ENCODE data around the gene MCCC1. TPM values are rescaled to one million over a fixed set of nuclear protein-coding genes. Genes with fewer than 3 reads are reported as not detected.

The MCCC1 gene
- total and polyA plus RNA-seq, 2 of the 4 experiments (the other 2 are of a cell fraction), result 14.2 to 17.9 TPM

DNA sequence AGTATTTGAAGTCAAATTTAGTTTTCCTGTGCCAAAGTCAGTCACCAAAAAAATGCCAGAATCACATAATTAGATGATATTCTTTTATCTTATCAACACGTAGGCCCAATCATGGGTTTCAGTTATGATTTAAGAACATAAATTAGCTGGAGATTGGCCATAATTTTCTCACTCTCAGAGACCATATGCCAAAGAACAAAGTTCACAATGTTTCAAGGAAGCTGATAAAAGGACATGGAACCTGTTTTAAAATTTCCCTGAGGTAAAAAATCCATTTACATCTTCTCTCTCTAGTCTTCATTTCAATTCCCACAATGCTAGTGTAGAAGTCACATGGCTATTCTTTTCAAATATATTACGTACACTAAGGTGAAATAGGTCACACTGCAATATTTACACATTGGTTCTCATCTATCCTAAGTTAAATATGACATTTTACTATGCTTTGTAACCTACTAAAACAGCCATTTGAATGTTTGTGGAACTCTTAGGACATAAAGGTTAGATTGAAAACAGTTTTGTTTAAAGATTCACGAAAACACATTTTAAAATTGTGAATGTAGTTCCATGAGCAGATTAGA is 76.3 kb downstream of the MCCC1 start:
- ChIA-PET POLR2A (ENCODE audit: unreplicated experiment) (no interaction called here), CTCF (no interaction called here)
- no peak for ATAC-seq (ENCODE audit: low read depth)
- no TSS peak for BruUV-seq (replicated peaks)
- dilution Hi-C loops (cut with HindIII; ENCODE audit: low sequenced_read_pairs, unreplicated experiment) (no loop called here), in situ Hi-C loops (cut with MboI; ENCODE audit: low sequenced_read_pairs) (no loop called here), intact Hi-C loops (cut with micrococcal nuclease) (no loop called here)
- no peak overlapping the region for H2AK5ac ChIP-seq (ENCODE audit: low read depth, low read length)
- H2AK9ac ChIP-seq (replicated peaks; ENCODE audit: low read depth, low read length, poor library complexity), result no peak overlapping the region
- H2BK120ac ChIP-seq (ENCODE audit: low read depth, low read length), result no peak overlapping the region
- no peak overlapping the region for H2BK15ac ChIP-seq (ENCODE audit: low read depth, low read length)
- H2BK5ac ChIP-seq (ENCODE audit: low read depth, low read length, poor library complexity, severe bottlenecking), result no peak overlapping the region
- H3K56ac ChIP-seq (ENCODE audit: extremely low read depth, insufficient read depth, low read length), result no peak overlapping the region
- H4K20me1 ChIP-seq (ENCODE audit: insufficient read depth, low read length), result no peaks in the 10 kb centered on the region
- no peak overlapping the region for H3K14ac ChIP-seq (replicated peaks; ENCODE audit: low read depth, low read length)
- TF ChIP-seq USF2 (IDR thresholded peaks at IDR 0.05; ENCODE audit: low read depth, low read length), result no peak
- no peak for TF ChIP-seq SMC3 (IDR thresholded peaks at IDR 0.05; ENCODE audit: low read depth, low read length)
- TF ChIP-seq FOS (IDR thresholded peaks at IDR 0.05; ENCODE audit: low read depth, low read length), result no peak
- no peak for TF ChIP-seq RFX5 (IDR thresholded peaks at IDR 0.05; ENCODE audit: low read depth, low read length)
- no peak for TF ChIP-seq POLR2A (IDR thresholded peaks at IDR 0.05; ENCODE audit: low read depth, low read length)
- no peak for TF ChIP-seq CHD1 (IDR thresholded peaks at IDR 0.05; ENCODE audit: low read depth, low read length)
- TF ChIP-seq MAZ (IDR thresholded peaks at IDR 0.05; ENCODE audit: borderline replicate concordance, low read depth, low read length), result no peak
- TF ChIP-seq NFE2L2 (IDR thresholded peaks at IDR 0.05; ENCODE audit: low read depth, low read length), result no peak
- TF ChIP-seq RAD21 (IDR thresholded peaks at IDR 0.05; ENCODE audit: low read length), result no peak
- TF ChIP-seq ELK1 (IDR thresholded peaks at IDR 0.05; ENCODE audit: borderline replicate concordance, low read depth, low read length), result no peak
- no peak for TF ChIP-seq MAFK (IDR thresholded peaks at IDR 0.05; ENCODE audit: low read depth, low read length)
- TF ChIP-seq RCOR1 (IDR thresholded peaks at IDR 0.05; ENCODE audit: insufficient replicate concordance, low read length), result no peak
- no peak for TF ChIP-seq CEBPB (IDR thresholded peaks at IDR 0.05; ENCODE audit: low read depth, low read length)
- no peak for TF ChIP-seq BHLHE40 (IDR thresholded peaks at IDR 0.05; ENCODE audit: low read depth, low read length)
- TF ChIP-seq, protein P1, sequence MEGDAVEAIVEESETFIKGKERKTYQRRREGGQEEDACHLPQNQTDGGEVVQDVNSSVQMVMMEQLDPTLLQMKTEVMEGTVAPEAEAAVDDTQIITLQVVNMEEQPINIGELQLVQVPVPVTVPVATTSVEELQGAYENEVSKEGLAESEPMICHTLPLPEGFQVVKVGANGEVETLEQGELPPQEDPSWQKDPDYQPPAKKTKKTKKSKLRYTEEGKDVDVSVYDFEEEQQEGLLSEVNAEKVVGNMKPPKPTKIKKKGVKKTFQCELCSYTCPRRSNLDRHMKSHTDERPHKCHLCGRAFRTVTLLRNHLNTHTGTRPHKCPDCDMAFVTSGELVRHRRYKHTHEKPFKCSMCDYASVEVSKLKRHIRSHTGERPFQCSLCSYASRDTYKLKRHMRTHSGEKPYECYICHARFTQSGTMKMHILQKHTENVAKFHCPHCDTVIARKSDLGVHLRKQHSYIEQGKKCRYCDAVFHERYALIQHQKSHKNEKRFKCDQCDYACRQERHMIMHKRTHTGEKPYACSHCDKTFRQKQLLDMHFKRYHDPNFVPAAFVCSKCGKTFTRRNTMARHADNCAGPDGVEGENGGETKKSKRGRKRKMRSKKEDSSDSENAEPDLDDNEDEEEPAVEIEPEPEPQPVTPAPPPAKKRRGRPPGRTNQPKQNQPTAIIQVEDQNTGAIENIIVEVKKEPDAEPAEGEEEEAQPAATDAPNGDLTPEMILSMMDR (conservative IDR thresholded peaks at IDR 0.05; ENCODE audit: low read depth, low read length), result no peak
- TF ChIP-seq MXI1 (IDR thresholded peaks at IDR 0.05; ENCODE audit: borderline replicate concordance, low read depth, low read length), result no peak
- no peak overlapping the region for H3K27ac ChIP-seq (ENCODE audit: insufficient read depth, low read length)
- H3K23ac ChIP-seq (ENCODE audit: low read depth, low read length), result no peak overlapping the region
- no peak overlapping the region for H3K9ac ChIP-seq (ENCODE audit: low read depth, low read length)
- H3K9me1 ChIP-seq (ENCODE audit: insufficient read depth, low read length), result no peaks in the 10 kb centered on the region
- H3K36me3 ChIP-seq (ENCODE audit: control insufficient read depth, insufficient read depth, low read length), result peaks cover 13% of the 10 kb centered on the region
- H3K9me3 ChIP-seq (ENCODE audit: control insufficient read depth, insufficient read depth, low read length), result no peaks in the 10 kb centered on the region; the same call in 1 of the 2 replicates
- H3K4ac ChIP-seq (ENCODE audit: low read depth, low read length), result no peak overlapping the region
- H3K4me2 ChIP-seq (ENCODE audit: low read depth, low read length), result no peak overlapping the region
- no peaks in the 10 kb centered on the region for H3K79me1 ChIP-seq (ENCODE audit: low read depth in 1 of 2, low read length in 2 of 2)
- H2BK20ac ChIP-seq (ENCODE audit: low read depth, low read length), result no peak overlapping the region
- no peak overlapping the region for H4K91ac ChIP-seq (ENCODE audit: insufficient read depth, low read depth, low read length)
- H3K27me3 ChIP-seq (ENCODE audit: control insufficient read depth, insufficient read depth, low read length), result no peaks in the 10 kb centered on the region
- no peak overlapping the region for H3K4me3 ChIP-seq (ENCODE audit: insufficient read depth, low read depth, low read length)
- no CpG with 5 or more reads among the region's 3 CpGs for WGBS, 2 experiments (ENCODE audit: extremely low coverage in 2 of 2, insufficient read length in 1 of 2)
- no peaks in the 10 kb centered on the region for H3K4me1 ChIP-seq (ENCODE audit: control insufficient read depth, insufficient read depth, low read length)
- no peak overlapping the region for H4K8ac ChIP-seq (ENCODE audit: low read depth in 2 of 2, low read length in 2 of 2)
- no peak overlapping the region for H2AFZ ChIP-seq (replicated peaks; ENCODE audit: low read length, poor library complexity)
- H3K18ac ChIP-seq (ENCODE audit: low read depth, low read length), result no peak overlapping the region
- no peak for DNase-seq
- H4K5ac ChIP-seq (ENCODE audit: low read depth, low read length), result no peak overlapping the region
